Left colon (tissue), 2 donors: ENCODE data around the gene ABL1. TPM values are rescaled to one million over a fixed set of nuclear protein-coding genes. Genes with fewer than 3 reads are reported as not detected.
A peak's percentile ranks its signal among the peaks of the same experiment; 100 is the strongest.
"Not testable (repeated sequence)": the region's sequence is repeated elsewhere in the genome, so short reads cannot be mapped to it uniquely, and the experiment has no call there.

ENCODE experiments used
- ATAC-seq: fragments of 200-7000 bp; cut with Tn5 transposase; one replicate; pipeline ENCODE4 v1.9.1; 2020; ENCODE audit warnings: mild to moderate bottlenecking, moderate library complexity
- DNase-seq, 2 donors: peaks; one replicate each; pipeline ENCODE4 v3.0.0-alpha.2; 2020
- intact Hi-C, 2 donors: fragments of 100-400 bp; cut with DNase I in 1 of 2; cut with micrococcal nuclease in 1 of 2; formaldehyde crosslinking; loops; one replicate each; pipeline versions ENCODE4 v1.11.2 to v1.14.0; 2022; cut with DNase I, micrococcal nuclease
- total RNA-seq, 2 donors: library from RNA; stranded (reverse); fragmentation: NEBNext Ultra II Directional; extraction: Animal tissue kit (Norgen Biotek cat#: 25700); gene quantifications; one replicate each; pipeline ENCODE4 v1.2.1, GENCODE V29; 2021
- donor health status: DM: no; HTN: no; CAD: no.
- donor health status: DM: yes; HTN: yes; CAD: no.

The ABL1 gene
- total RNA-seq, 2 donors from 2014 or later, result 79.0 to 93.9 TPM

- no peak for DNase-seq
- no peak for ATAC-seq
- intact Hi-C loops, result no loop called here
Measured at GRCh38 chr9:130845901-130846481, 10.9 kb downstream of the ABL1 start.

DNA sequence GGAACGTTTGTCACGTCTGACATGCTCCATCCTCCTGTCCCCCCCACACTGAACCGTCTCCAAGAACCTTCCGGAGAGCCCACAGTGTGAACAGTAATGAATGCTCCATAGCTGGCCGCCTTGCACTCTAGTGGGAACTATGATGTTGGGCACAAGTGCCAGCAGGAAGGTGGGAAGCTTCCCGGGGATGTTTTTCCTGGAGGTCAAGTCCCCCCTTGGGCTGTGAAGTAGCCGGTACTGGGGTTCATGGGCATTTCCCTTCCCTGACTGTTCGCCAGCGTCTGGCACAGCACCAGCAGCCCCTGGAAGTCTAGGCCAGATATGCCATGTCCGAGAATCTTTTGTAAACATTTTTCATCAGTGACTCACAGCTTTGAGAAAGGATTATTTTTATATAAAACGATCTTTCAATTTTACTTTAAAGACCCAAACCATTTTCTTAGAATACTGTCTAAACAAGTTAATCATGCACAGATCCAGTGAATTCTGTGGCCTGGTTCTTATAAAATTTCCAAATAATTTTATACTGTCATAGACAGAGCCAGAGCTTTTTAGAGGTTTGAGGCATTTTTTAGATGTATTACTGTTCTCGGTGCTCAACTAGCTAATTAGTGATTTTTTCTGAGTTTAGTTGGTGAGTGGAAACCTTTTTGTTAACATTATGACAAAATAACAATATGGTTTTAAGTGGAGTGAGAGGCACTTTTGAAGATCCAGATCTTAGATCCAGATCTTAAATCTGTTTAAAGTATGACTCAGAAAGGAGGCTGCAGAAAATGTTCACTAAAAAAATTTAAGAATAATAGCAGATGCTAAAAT is 11.6 kb downstream of the ABL1 start:
- DNase-seq (no peak), ATAC-seq (no peak)
- intact Hi-C loops, result no loop called here

DNA sequence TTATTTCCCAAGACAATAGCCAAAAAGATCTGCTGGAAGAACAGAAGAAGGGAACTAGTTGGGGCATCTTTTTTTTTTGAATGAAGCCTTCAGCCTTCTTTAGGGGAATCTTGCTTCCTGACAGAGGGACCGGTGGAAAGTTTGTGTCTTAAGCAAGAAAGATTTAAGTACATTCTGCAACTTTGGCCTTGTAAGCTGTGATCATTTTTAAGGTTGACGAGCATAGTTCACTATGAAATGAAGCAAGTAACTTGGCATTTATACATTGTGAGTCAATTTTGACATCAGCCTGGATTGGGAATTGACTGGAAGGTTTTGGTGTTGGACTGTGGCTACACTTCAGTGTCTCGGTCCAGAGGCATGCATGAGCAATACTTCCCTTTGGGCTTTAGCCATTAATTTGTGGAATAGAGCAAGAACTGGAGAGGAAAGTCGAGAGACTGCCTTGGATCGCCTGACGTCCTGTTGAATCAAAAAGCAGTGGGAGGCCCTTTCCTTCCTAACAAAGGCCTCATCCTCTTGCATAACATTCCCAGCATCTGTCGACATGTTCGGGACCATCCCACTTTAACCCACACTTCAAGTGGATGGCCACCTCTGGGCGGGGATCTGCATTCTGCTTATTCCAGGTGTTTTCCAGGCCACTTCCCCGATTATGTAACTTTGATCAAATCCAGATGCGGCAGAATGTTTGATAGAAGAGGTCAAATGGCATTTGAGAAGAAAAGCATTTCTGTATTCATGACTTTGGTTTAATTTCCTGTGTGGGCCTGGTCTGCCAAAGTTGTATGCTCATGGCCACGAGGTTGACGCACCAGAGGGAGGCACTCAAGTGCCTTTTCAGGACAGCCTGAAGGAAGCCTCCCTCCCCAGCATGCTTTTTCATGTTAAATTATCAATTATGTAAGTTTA is 12.5 kb downstream of the ABL1 start:
- ATAC-seq (peak; percentile 29), DNase-seq (peak in 1 of 2 donors; percentile 63)
- intact Hi-C loops, result no loop called here

GRCh38 chr9:130848514-130848913 is 13.5 kb downstream of the ABL1 start:
- ATAC-seq, DNase-seq, intact Hi-C loops: not testable (repeated sequence)

DNA sequence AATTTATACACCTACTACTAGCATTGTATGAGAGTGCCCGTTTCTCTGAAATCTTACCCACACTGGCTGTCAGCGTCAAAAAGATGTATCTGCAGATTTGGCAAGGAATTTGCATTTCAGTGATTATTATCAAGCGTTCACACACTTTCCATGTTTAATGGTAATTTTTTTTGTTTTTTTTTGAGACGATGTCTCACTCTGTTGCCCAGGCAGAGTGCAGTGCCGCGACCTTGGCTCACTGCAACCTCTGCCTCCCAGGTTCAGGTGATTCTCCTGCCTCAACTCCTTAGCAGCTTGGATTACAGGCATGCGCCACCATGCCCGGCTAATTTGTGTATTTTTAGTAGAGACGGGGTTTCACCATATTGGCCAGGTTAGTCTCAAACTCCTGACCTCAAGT is 14.3 kb downstream of the ABL1 start:
- DNase-seq, result no peak
- intact Hi-C loops, result no loop called here
- ATAC-seq, result no peak

DNA sequence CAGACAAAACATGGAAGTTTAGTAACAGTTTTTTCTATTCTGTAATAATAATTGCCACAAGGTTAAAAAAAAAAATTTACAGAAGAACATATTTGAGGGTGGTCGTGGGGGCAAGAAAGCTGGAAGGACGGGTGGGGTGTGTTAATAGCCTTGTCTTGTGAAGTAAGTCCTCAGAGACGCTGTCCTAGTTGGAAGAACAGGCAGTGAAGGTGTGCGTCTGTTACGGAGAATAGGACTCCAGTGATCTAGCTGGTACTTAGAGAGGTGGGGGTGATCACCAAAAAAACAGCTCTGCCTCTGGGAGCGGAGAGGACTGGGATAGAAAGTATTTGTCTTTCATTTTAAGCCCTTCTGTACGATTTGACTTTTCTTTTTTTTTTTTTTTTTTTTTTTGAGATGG is 17.7 kb downstream of the ABL1 start:
- DNase-seq, result no peak
- intact Hi-C loops, result no loop called here
- no peak for ATAC-seq

GRCh38 chr9:130854092-130854491 is 19.0 kb downstream of the ABL1 start:
- intact Hi-C loops, result no loop called here

GRCh38 chr9:130854835-130855234 is 19.8 kb downstream of the ABL1 start:
- intact Hi-C loops, result no loop called here
- ATAC-seq (no peak), DNase-seq (no peak)

More at GRCh38 chr9:130854092-130854491, 19.0 kb downstream of the ABL1 start:
- no peak for ATAC-seq
- DNase-seq, result no peak

DNA sequence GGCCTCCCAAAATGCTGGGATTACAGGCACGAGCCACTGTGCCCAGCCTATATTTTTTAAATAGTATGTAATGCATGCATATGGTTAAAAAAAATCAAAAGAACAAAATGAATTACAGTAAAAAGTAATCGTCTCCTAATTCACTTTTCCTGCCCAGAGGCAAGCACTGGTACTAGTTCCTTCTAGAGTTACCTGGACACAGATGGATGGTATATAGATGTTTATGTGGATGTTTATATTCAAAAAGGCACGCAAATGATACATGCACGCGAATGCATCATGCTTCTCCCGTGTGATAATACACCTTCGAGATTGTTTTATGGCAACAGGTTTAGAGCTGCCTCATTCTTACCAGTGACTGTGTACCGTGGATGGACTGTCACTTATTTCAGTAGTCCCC is 21.4 kb downstream of the ABL1 start:
- ATAC-seq (no peak), DNase-seq (no peak)
- intact Hi-C loops, result no loop called here

- intact Hi-C loops, result no loop called here
- ATAC-seq, result no peak
- DNase-seq, result peak in 1 of 2 donors; percentile 49
Measured at GRCh38 chr9:130857864-130858738, 23.0 kb downstream of the ABL1 start.

GRCh38 chr9:130858739-130859705 is 24.0 kb downstream of the ABL1 start:
- no peak for DNase-seq
- ATAC-seq, result no peak

DNA sequence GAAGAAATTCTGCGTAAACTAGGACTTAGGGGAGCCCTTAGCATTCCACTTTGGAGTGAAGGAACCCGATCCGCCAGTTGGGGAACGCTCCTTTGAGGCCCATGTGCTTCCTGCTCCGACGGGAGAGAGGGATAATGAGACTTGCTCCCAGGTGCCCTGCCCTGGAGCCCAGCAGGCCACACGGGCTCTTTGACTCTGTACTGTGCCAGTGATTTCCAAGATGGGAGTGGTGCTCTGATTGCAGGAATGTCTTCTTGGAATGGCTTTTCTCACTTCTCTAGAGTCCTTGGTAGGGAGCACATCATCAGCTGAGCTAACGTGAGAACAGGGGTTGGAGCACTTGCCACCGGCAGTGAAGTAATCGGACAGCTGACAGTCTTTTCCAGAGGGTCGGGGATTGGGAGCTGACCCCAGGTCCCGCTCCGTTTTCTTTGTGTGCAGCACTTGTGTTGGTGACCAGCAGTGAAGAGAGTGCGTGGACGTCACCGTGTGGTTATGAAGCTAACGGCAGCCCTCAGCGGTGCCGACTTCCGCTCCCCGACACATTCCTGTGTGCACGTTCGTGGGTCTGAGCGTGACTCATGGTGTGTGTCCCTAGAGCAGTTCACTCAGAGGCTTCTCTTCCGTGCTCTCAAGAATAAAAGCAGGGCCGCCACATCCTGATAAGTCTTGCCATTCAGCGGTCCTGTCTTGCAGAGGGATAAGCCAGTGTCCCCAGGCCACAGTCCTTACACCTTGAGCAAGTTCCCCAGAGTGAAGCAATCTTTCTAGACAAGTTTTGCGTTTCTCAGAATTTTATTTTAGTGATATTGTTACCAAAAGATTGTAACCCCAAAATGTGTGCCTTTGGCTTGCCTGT is 25.6 kb downstream of the ABL1 start:
- DNase-seq, result peak; percentile 54 to 73
- peak; percentile 28 for ATAC-seq
- intact Hi-C loops, result loop anchor here (5.0 to 10.0 kb wide), 3 partner anchors 88 to 156 kb away; no protein-coding TSS in a partner anchor

More at GRCh38 chr9:130858739-130859705, 24.0 kb downstream of the ABL1 start:
- intact Hi-C loops, result no loop called here

DNA sequence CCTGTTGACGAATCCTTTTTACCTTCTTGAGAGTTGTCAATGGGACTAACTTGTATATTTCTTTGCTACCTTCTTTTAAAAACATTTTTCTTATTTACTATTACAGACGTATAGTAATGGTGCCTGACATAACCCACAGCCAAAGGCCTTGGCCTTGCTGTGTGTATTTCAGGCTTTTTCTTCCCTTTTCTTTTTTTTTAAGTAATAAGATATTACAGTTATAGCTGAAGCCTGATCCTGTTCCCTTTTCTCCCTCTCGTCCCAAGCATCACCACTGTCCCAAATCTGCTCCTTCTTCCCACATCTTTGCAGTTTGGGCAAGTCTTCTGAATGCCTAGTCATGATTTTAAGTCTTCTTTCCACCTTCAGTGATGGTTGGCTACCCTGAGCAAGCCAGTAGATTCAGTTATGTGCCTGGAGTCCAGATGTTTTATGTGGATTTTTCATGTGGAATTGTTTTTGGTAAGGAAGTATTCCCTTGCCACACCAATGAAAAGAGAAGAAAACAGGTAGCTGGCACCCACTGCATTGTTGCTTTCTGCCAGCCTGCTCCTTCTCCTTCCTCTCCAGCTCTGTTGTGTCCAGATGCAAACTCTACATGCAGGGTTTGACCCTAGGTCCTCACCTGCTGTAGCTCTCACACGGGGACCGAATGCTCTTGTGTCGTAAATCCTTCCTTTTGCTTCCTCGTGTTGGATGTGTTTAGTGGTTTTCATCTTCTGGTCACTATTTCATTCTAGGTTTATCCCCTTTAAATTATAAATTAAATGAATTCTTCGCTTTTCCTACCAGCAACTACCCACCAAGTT is 26.5 kb downstream of the ABL1 start:
- ATAC-seq (no peak), DNase-seq (no peak)
- intact Hi-C loops, result loop anchor here (5.0 to 10.0 kb wide), 3 partner anchors 89 to 157 kb away; no protein-coding TSS in a partner anchor

- intact Hi-C loops, result loop anchor here (5.0 to 10.0 kb wide), 3 partner anchors 90 to 157 kb away; no protein-coding TSS in a partner anchor
- no peak for DNase-seq
- ATAC-seq, result no peak
Measured at GRCh38 chr9:130862217-130862616, 27.2 kb downstream of the ABL1 start.

DNA sequence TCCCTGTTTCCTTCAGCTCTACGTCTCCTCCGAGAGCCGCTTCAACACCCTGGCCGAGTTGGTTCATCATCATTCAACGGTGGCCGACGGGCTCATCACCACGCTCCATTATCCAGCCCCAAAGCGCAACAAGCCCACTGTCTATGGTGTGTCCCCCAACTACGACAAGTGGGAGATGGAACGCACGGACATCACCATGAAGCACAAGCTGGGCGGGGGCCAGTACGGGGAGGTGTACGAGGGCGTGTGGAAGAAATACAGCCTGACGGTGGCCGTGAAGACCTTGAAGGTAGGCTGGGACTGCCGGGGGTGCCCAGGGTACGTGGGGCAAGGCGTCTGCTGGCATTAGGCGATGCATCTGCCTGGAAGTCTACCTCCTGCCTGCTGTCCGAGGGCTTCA is 27.7 kb downstream of the ABL1 start:
- DNase-seq, result peak in 1 of 2 donors; percentile 21
- ATAC-seq, result no peak
- intact Hi-C loops, result loop anchor here (5.0 to 10.0 kb wide), 3 partner anchors 90 to 158 kb away; no protein-coding TSS in a partner anchor
